Common myeloid progenitor, CD34-positive (primary cell): ENCODE measurements around the gene UROC1.

Experiments used
- CTCF ChIA-PET: fragments of 350-600 bp; sonication (Branson Sonifier 250); formaldehyde crosslinking; loops from one replicate; lab custom pipeline; 2021; ENCODE audit warnings: antibody characterized with exemption; lab: Charles Lee
- POLR2A ChIA-PET: fragments of 350-600 bp; sonication (Branson Sonifier 250); formaldehyde crosslinking; loops from one replicate; lab custom pipeline; 2021; ENCODE audit warnings: antibody characterized with exemption; lab: Charles Lee
- DNase-seq, 3 donors: peaks; one replicate each; pipeline versions ENCODE4 v3.0.0 to v3.0.0-alpha.2; 2013
- H3K27ac ChIP-seq, 2 experiments: 1 replicate in 1 of 2; 2 replicates in 1 of 2; pipeline ENCODE4 v1.7.0; 2013; ENCODE audit warnings: inconsistent platforms in 2 of 2, low read length in 2 of 2, mild to moderate bottlenecking in 2 of 2, low read depth in 1 of 2, moderate library complexity in 1 of 2; ENCODE audit not compliant: severe bottlenecking in 2 of 2, insufficient read depth in 1 of 2, poor library complexity in 1 of 2
- H3K27me3 ChIP-seq, 5 experiments: replicated peaks in 2 of 5; 1 replicate in 3 of 5; 2 replicates in 2 of 5; pipeline versions ENCODE4 v1.6.1 to v1.7.0; 2013; ENCODE audit warnings: low read length in 4 of 5, mild to moderate bottlenecking in 2 of 5, moderate library complexity in 2 of 5, inconsistent platforms in 1 of 5; ENCODE audit not compliant: insufficient read depth in 5 of 5, control insufficient read depth in 4 of 5
- H3K36me3 ChIP-seq, 4 experiments: 1 replicate in 2 of 4; 2 replicates in 2 of 4; pipeline versions ENCODE4 v1.6.1 to v1.7.0; 2013; ENCODE audit warnings: low read length in 3 of 4, control low read depth in 1 of 4, mild to moderate bottlenecking in 1 of 4; ENCODE audit not compliant: control insufficient read depth in 4 of 4, insufficient read depth in 4 of 4
- H3K4me1 ChIP-seq, 4 experiments: 1 replicate in 3 of 4; 2 replicates in 1 of 4; pipeline versions ENCODE4 v1.6.1 to v1.7.1; 2013; ENCODE audit warnings: low read length in 3 of 4, mild to moderate bottlenecking in 3 of 4, control low read depth in 1 of 4, inconsistent platforms in 1 of 4, moderate library complexity in 1 of 4; ENCODE audit not compliant: control insufficient read depth in 4 of 4, insufficient read depth in 4 of 4; ENCODE audit errors: control extremely low read depth in 1 of 4
- H3K4me3 ChIP-seq, 7 experiments: 1 replicate in 4 of 7; 2 replicates in 3 of 7; pipeline versions ENCODE4 v1.5.1 to v1.7.0; 2013; ENCODE audit warnings: mild to moderate bottlenecking in 7 of 7, low read length in 6 of 7, moderate library complexity in 6 of 7, inconsistent platforms in 2 of 7, low read depth in 2 of 7, control low read depth in 1 of 7; ENCODE audit not compliant: insufficient read depth in 4 of 7, control insufficient read depth in 1 of 7; ENCODE audit errors: extremely low read depth in 1 of 7
- H3K9me3 ChIP-seq, 5 experiments: 1 replicate in 4 of 5; 2 replicates in 1 of 5; pipeline versions ENCODE4 v1.6.1 to v1.7.1; 2013; ENCODE audit warnings: low read length in 4 of 5, mild to moderate bottlenecking in 2 of 5, inconsistent platforms in 1 of 5, low read depth in 1 of 5, moderate library complexity in 1 of 5; ENCODE audit not compliant: control insufficient read depth in 4 of 5, insufficient read depth in 2 of 5; ENCODE audit errors: control extremely low read depth in 1 of 5
- WGBS: methylation state at CpG from one replicate; pipeline ENCODE4 v1.1.5; 2013; ENCODE audit not compliant: insufficient coverage; 5-methylcytosine and 5-hydroxymethylcytosine counted together

UROC1 gene

GRCh38 chr3:126468028-126468891, 49.3 kb downstream of the UROC1 start:
- Histone ChIP-seq H3K36me3 (peaks cover 20 to 80% (median 68%) of the 10 kb centered on the region in 4 experiments), H3K27me3 (no peaks in the 10 kb centered on the region), H3K4me1 (peaks cover 15 to 20% (median 18%) of the 10 kb centered on the region in 4 experiments), H3K4me3 (no peak overlapping the region), H3K9me3 (no peaks in the 10 kb centered on the region), H3K27ac (no peak overlapping the region)
- DNase-seq: no peak
- CTCF ChIA-PET: no interaction called here
- POLR2A ChIA-PET: interaction anchor here (0.7 kb wide), 1 partner anchor 483 kb away, joined by 3 read pairs; no protein-coding TSS in a partner anchor
- 97% methylated on average over 9 of the region's 13 CpGs for WGBS

- Histone ChIP-seq H3K4me1 (peaks cover 9 to 14% (median 11%) of the 10 kb centered on the region in 4 experiments), H3K4me3 (no peak overlapping the region), H3K27me3 (no peaks in the 10 kb centered on the region), H3K36me3 (peaks cover 22 to 87% (median 71%) of the 10 kb centered on the region in 4 experiments), H3K27ac (no peak overlapping the region), H3K9me3 (no peaks in the 10 kb centered on the region)
- ChIA-PET CTCF (no interaction called here), POLR2A (interaction anchor here (0.7 kb wide), 1 partner anchor 482 kb away, joined by 3 read pairs; no protein-coding TSS in a partner anchor)
- DNase-seq: no peak
- WGBS: 85% methylated on average over 8 of the region's 8 CpGs
These were observed 50.0 kb downstream of the UROC1 start for GRCh38 chr3:126467611-126467955.

- H3K4me1 ChIP-seq: peaks cover 4 to 8% (median 7%) of the 10 kb centered on the region in 4 experiments
- H3K9me3 ChIP-seq: no peaks in the 10 kb centered on the region
- ChIA-PET CTCF (interaction anchor here (1.0 kb wide), 1 partner anchor 9 kb away, joined by 3 read pairs; the partner anchor contains the start of gene ZXDC), POLR2A (no interaction called here)
- peaks cover 22 to 93% (median 75%) of the 10 kb centered on the region in 4 experiments for H3K36me3 ChIP-seq
- no peak for DNase-seq
- no peaks in the 10 kb centered on the region for H3K27me3 ChIP-seq
- no peak overlapping the region for H3K4me3 ChIP-seq
- no peak overlapping the region for H3K27ac ChIP-seq
- WGBS: 74% methylated on average over 10 of the region's 19 CpGs
These were observed 50.5 kb downstream of the UROC1 start for GRCh38 chr3:126466886-126467610.

- no peak overlapping the region for H3K27ac ChIP-seq
- H3K9me3 ChIP-seq: no peaks in the 10 kb centered on the region
- no peaks in the 10 kb centered on the region for H3K27me3 ChIP-seq
- DNase-seq: no peak
- ChIA-PET CTCF (interaction anchor here (1.0 kb wide), 2 partner anchors 10 to 21 kb away, joined by 3 read pairs; partner anchors contain the start of gene ZXDC), POLR2A (no interaction called here)
- H3K4me1 ChIP-seq: no peaks in the 10 kb centered on the region
- WGBS: 87% methylated on average over 5 of the region's 16 CpGs
- H3K4me3 ChIP-seq: no peak overlapping the region
- H3K36me3 ChIP-seq: peaks cover 29 to 98% (median 78%) of the 10 kb centered on the region in 4 experiments
These were observed 51.5 kb downstream of the UROC1 start for GRCh38 chr3:126465928-126466544.

- Histone ChIP-seq H3K36me3 (peaks cover 31 to 97% (median 78%) of the 10 kb centered on the region in 4 experiments), H3K4me1 (no peaks in the 10 kb centered on the region), H3K27me3 (no peaks in the 10 kb centered on the region), H3K4me3 (no peak overlapping the region), H3K27ac (no peak overlapping the region), H3K9me3 (no peaks in the 10 kb centered on the region)
- no peak for DNase-seq
- ChIA-PET CTCF (interaction anchor here (0.8 to 1.0 kb wide), 2 partner anchors 9 to 22 kb away, joined by 3 to 4 read pairs; no protein-coding TSS in a partner anchor), POLR2A (no interaction called here)
- 97% methylated on average over 11 of the region's 11 CpGs for WGBS
These were observed 52.6 kb downstream of the UROC1 start for GRCh38 chr3:126464997-126465396.

GRCh38 chr3:126464494-126464893, 53.1 kb downstream of the UROC1 start:
- WGBS: 75% methylated on average over 4 of the region's 4 CpGs
- CTCF ChIA-PET: interaction anchor here (0.8 kb wide), 1 partner anchor 9 kb away, joined by 4 read pairs; no protein-coding TSS in a partner anchor
- no peak overlapping the region for H3K4me3 ChIP-seq
- no peak overlapping the region for H3K27ac ChIP-seq
- POLR2A ChIA-PET: no interaction called here
- H3K36me3 ChIP-seq: peaks cover 34 to 97% (median 80%) of the 10 kb centered on the region in 4 experiments
- no peaks in the 10 kb centered on the region for H3K27me3 ChIP-seq
- H3K9me3 ChIP-seq: no peaks in the 10 kb centered on the region
- H3K4me1 ChIP-seq: no peaks in the 10 kb centered on the region
- peak in 2 of 3 donors; percentile 17 to 27 for DNase-seq
